Rectal smooth muscle tissue (tissue), 1 donor: ENCODE measurements around the gene HNRNPUL2.
"Not testable (repeated sequence)": the region's sequence is repeated elsewhere in the genome, so short reads cannot be mapped to it uniquely, and the experiment has no call there.

Source experiments
- H3K27ac ChIP-seq: one replicate; pipeline ENCODE4 v1.7.0; 2013; ENCODE audit warnings: low read depth, low read length, inconsistent platforms
- H3K27me3 ChIP-seq: one replicate; pipeline ENCODE4 v1.7.0; 2013; ENCODE audit warnings: low read length; ENCODE audit not compliant: control insufficient read depth, insufficient read depth
- H3K36me3 ChIP-seq: one replicate; pipeline ENCODE4 v1.7.0; 2013; ENCODE audit warnings: low read length; ENCODE audit not compliant: control insufficient read depth, insufficient read depth
- H3K4me1 ChIP-seq: one replicate; pipeline ENCODE4 v1.7.0; 2013; ENCODE audit warnings: low read length; ENCODE audit not compliant: control insufficient read depth, insufficient read depth
- H3K4me3 ChIP-seq: one replicate; pipeline ENCODE4 v1.7.0; 2013; ENCODE audit warnings: low read length
- H3K9ac ChIP-seq: one replicate; pipeline ENCODE4 v1.7.0; 2013; ENCODE audit warnings: low read length

Gene HNRNPUL2

GRCh38 chr11:62682518-62682917 lies 44.7 kb downstream of the HNRNPUL2 start:
- H3K9ac ChIP-seq = no peak overlapping the region
- no peaks in the 10 kb centered on the region for H3K27me3 ChIP-seq
- no peak overlapping the region for H3K27ac ChIP-seq
- no peak overlapping the region for H3K4me3 ChIP-seq
- peaks cover 7% of the 10 kb centered on the region for H3K4me1 ChIP-seq
- peaks cover 4% of the 10 kb centered on the region for H3K36me3 ChIP-seq

- H3K27me3 ChIP-seq = no peaks in the 10 kb centered on the region
- peaks cover 9% of the 10 kb centered on the region for H3K36me3 ChIP-seq
- H3K27ac ChIP-seq = no peak overlapping the region
- H3K4me3 ChIP-seq = no peak overlapping the region
- no peak overlapping the region for H3K9ac ChIP-seq
- H3K4me1 ChIP-seq = peaks cover 7% of the 10 kb centered on the region
Observed at GRCh38 chr11:62680825-62681240, 46.4 kb downstream of the HNRNPUL2 start.

GRCh38 chr11:62678770-62679696 lies 48.2 kb downstream of the HNRNPUL2 start, which contains the start of gene UBXN1:
TSS of gene UBXN1 (minus strand) at chr11:62679073. CDS start at chr11:62678923, 150 bp downstream.
- no peaks in the 10 kb centered on the region for H3K27me3 ChIP-seq
- peak within 1 kb of the TSS; percentile 87 for H3K27ac ChIP-seq
- H3K9ac ChIP-seq = peak within 1 kb of the TSS; percentile 84
- peak within 1 kb of the TSS; percentile 98 for H3K4me3 ChIP-seq
- peaks cover 13% of the 10 kb centered on the region for H3K36me3 ChIP-seq
- peaks cover 10% of the 10 kb centered on the region for H3K4me1 ChIP-seq

- Histone ChIP-seq H3K9ac (peak overlapping the region; percentile 84), H3K4me1 (peaks cover 10% of the 10 kb centered on the region), H3K27me3 (no peaks in the 10 kb centered on the region), H3K36me3 (peaks cover 13% of the 10 kb centered on the region), H3K27ac (peak overlapping the region; percentile 87), H3K4me3 (peak overlapping the region; percentile 98)
Observed at GRCh38 chr11:62678433-62678769, 48.9 kb downstream of the HNRNPUL2 start.

- Histone ChIP-seq H3K9ac (no peak overlapping the region), H3K4me1 (peaks cover 10% of the 10 kb centered on the region), H3K27me3 (no peaks in the 10 kb centered on the region), H3K27ac (no peak overlapping the region), H3K4me3 (peak overlapping the region; percentile 98), H3K36me3 (peaks cover 13% of the 10 kb centered on the region)
Observed at GRCh38 chr11:62677714-62678113, 49.5 kb downstream of the HNRNPUL2 start.

GRCh38 chr11:62677156-62677555 lies 50.1 kb downstream of the HNRNPUL2 start:
- no peak overlapping the region for H3K9ac ChIP-seq
- H3K36me3 ChIP-seq = peaks cover 13% of the 10 kb centered on the region
- H3K4me1 ChIP-seq = peaks cover 10% of the 10 kb centered on the region
- H3K27ac ChIP-seq = no peak overlapping the region
- H3K27me3 ChIP-seq = no peaks in the 10 kb centered on the region
- H3K4me3 ChIP-seq = no peak overlapping the region

- Histone ChIP-seq H3K27me3 (no peaks in the 10 kb centered on the region), H3K9ac (no peak overlapping the region), H3K4me3 (no peak overlapping the region), H3K4me1 (peaks cover 10% of the 10 kb centered on the region), H3K36me3 (peaks cover 13% of the 10 kb centered on the region), H3K27ac (no peak overlapping the region)
Observed at GRCh38 chr11:62676698-62677097, 50.6 kb downstream of the HNRNPUL2 start.

- H3K4me3 ChIP-seq, H3K27ac ChIP-seq, H3K27me3 ChIP-seq, H3K4me1 ChIP-seq, H3K9ac ChIP-seq: not testable (repeated sequence)
- H3K36me3 ChIP-seq = peaks cover 13% of the 10 kb centered on the region
Observed at GRCh38 chr11:62675415-62675814, 51.8 kb downstream of the HNRNPUL2 start.

GRCh38 chr11:62673196-62673525 lies 54.1 kb downstream of the HNRNPUL2 start:
- Histone ChIP-seq H3K9ac (no peak overlapping the region), H3K4me3 (no peak overlapping the region), H3K27ac (no peak overlapping the region), H3K36me3 (peaks cover 13% of the 10 kb centered on the region), H3K27me3 (no peaks in the 10 kb centered on the region), H3K4me1 (peaks cover 8% of the 10 kb centered on the region)

- H3K4me3 ChIP-seq = peak within 1 kb of the TSS; percentile 90
- H3K36me3 ChIP-seq = peaks cover 13% of the 10 kb centered on the region
- H3K4me1 ChIP-seq = peaks cover 11% of the 10 kb centered on the region
- H3K9ac ChIP-seq = peak within 1 kb of the TSS; percentile 95
- H3K27me3 ChIP-seq = no peaks in the 10 kb centered on the region
- peak within 1 kb of the TSS; percentile 91 for H3K27ac ChIP-seq
Observed at GRCh38 chr11:62671608-62672389, 55.5 kb downstream of the HNRNPUL2 start, which contains the start of the genes LBHD1 and UQCC3. TSS of gene LBHD1 (minus strand) at chr11:62672267. CDS start at chr11:62670031, 2,236 bp downstream. TSS of gene UQCC3 (plus strand) at chr11:62671673. CDS start at chr11:62671746, 73 bp downstream.

- Histone ChIP-seq H3K27ac (peak overlapping the region; percentile 91), H3K36me3 (peaks cover 15% of the 10 kb centered on the region), H3K9ac (peak overlapping the region; percentile 95), H3K4me1 (peaks cover 17% of the 10 kb centered on the region), H3K27me3 (no peaks in the 10 kb centered on the region), H3K4me3 (peak overlapping the region; percentile 90)
Observed at GRCh38 chr11:62671236-62671607, 56.0 kb downstream of the HNRNPUL2 start.

- Histone ChIP-seq H3K4me1 (peaks cover 19% of the 10 kb centered on the region), H3K27me3 (no peaks in the 10 kb centered on the region), H3K27ac (no peak overlapping the region), H3K36me3 (peaks cover 13% of the 10 kb centered on the region), H3K9ac (no peak overlapping the region), H3K4me3 (no peak overlapping the region)
Observed at GRCh38 chr11:62669420-62670161, 57.7 kb downstream of the HNRNPUL2 start.
